ENCODE measurements around the gene SPATA32. TPM values are rescaled to one million over a fixed set of nuclear protein-coding genes. Genes with fewer than 3 reads are reported as not detected.
"Not testable (repeated sequence)": the region's sequence is repeated elsewhere in the genome, so short reads cannot be mapped to it uniquely, and the experiment has no call there.

SPATA32 gene
- polyA plus RNA-seq, 3 donors, result 0.08 to 0.16 TPM; not detected in 1

- DNase-seq (ENCODE audit: low read depth in 3 of 3, low spot score in 2 of 3), result not testable (repeated sequence)
Observed at GRCh38 chr17:45253237-45253636, 8.7 kb downstream of the SPATA32 start.

GRCh38 chr17:45251931-45252330, 10.0 kb downstream of the SPATA32 start:
- DNase-seq (ENCODE audit: low read depth in 3 of 3, low spot score in 2 of 3), result no peak

GRCh38 chr17:45248132-45248957, 13.5 kb downstream of the SPATA32 start:
- no peak for DNase-seq (ENCODE audit: low read depth in 3 of 3, low spot score in 2 of 3)

GRCh38 chr17:45247429-45248131, 14.3 kb downstream of the SPATA32 start:
- peak in 1 of 3 donors; percentile 72 for DNase-seq (ENCODE audit: low read depth in 3 of 3, low spot score in 2 of 3)

GRCh38 chr17:45246861-45247428, 14.9 kb downstream of the SPATA32 start:
- no peak for DNase-seq (ENCODE audit: low read depth in 3 of 3, low spot score in 2 of 3)

- no peak for DNase-seq (ENCODE audit: low read depth in 3 of 3, low spot score in 2 of 3)
Observed at GRCh38 chr17:45246338-45246737, 15.6 kb downstream of the SPATA32 start.

- DNase-seq (ENCODE audit: low read depth in 3 of 3, low spot score in 2 of 3), result no peak
Observed at GRCh38 chr17:45244725-45245656, 16.9 kb downstream of the SPATA32 start.

- no peak for DNase-seq (ENCODE audit: low read depth in 3 of 3, low spot score in 2 of 3)
Observed at GRCh38 chr17:45243750-45244149, 18.1 kb downstream of the SPATA32 start.

- DNase-seq (ENCODE audit: low read depth in 3 of 3, low spot score in 2 of 3), result no peak
Observed at GRCh38 chr17:45242029-45242414, 19.9 kb downstream of the SPATA32 start.

GRCh38 chr17:45241328-45242028, 20.4 kb downstream of the SPATA32 start:
- DNase-seq (ENCODE audit: low read depth in 3 of 3, low spot score in 2 of 3), result no peak

- DNase-seq (ENCODE audit: low read depth in 3 of 3, low spot score in 2 of 3), result no peak
Observed at GRCh38 chr17:45240905-45241327, 21.0 kb downstream of the SPATA32 start.

- DNase-seq (ENCODE audit: low read depth in 3 of 3, low spot score in 2 of 3), result no peak
Observed at GRCh38 chr17:45238155-45238774, 23.6 kb downstream of the SPATA32 start.

- no peak for DNase-seq (ENCODE audit: low read depth in 3 of 3, low spot score in 2 of 3)
Observed at GRCh38 chr17:45237686-45238085, 24.2 kb downstream of the SPATA32 start.

- DNase-seq (ENCODE audit: low read depth in 3 of 3, low spot score in 2 of 3), result no peak
Observed at GRCh38 chr17:45236282-45236606, 25.6 kb downstream of the SPATA32 start.

GRCh38 chr17:45235416-45236281, 26.2 kb downstream of the SPATA32 start:
- no peak for DNase-seq (ENCODE audit: low read depth in 3 of 3, low spot score in 2 of 3)

GRCh38 chr17:45234641-45235415, 27.1 kb downstream of the SPATA32 start:
- no peak for DNase-seq (ENCODE audit: low read depth in 3 of 3, low spot score in 2 of 3)

- no peak for DNase-seq (ENCODE audit: low read depth in 3 of 3, low spot score in 2 of 3)
Observed at GRCh38 chr17:45233423-45233924, 28.4 kb downstream of the SPATA32 start.

All from right renal cortex interstitium (tissue), 3 donors.